Progenitor cell of endocrine pancreas (in vitro differentiated cells): ENCODE data around the gene MTMR12. TPM values are rescaled to one million over a fixed set of nuclear protein-coding genes. Genes with fewer than 3 reads are reported as not detected.

Experiments used
- DNase-seq: peaks from one replicate; pipeline ENCODE4 v3.0.0; 2021; ENCODE audit warnings: low spot score; ENCODE audit not compliant: unreplicated experiment
- H3K27ac Mint-ChIP-seq: 2 replicates; pipeline ENCODE4 v1.8.0; 2021; ENCODE audit warnings: mild to moderate bottlenecking, moderate library complexity, mixed read lengths
- H3K27me3 Mint-ChIP-seq: 2 replicates; pipeline ENCODE4 v1.8.0; 2021; ENCODE audit warnings: mixed read lengths
- H3K36me3 Mint-ChIP-seq: 2 replicates; pipeline ENCODE4 v1.8.0; 2022; ENCODE audit warnings: mixed read lengths; ENCODE audit not compliant: insufficient read depth
- H3K4me1 Mint-ChIP-seq: 2 replicates; pipeline ENCODE4 v1.8.0; 2021; ENCODE audit warnings: low read depth, mixed read lengths
- H3K4me3 Mint-ChIP-seq: 2 replicates; pipeline ENCODE4 v1.8.0; 2021; ENCODE audit warnings: low read depth, mild to moderate bottlenecking, moderate library complexity, mixed read lengths
- H3K9me3 Mint-ChIP-seq: 2 replicates; pipeline ENCODE4 v1.8.0; 2021; ENCODE audit warnings: low read depth, mixed read lengths
- CTCF ChIP-seq: fragments of 200-600 bp; sonication (generic); IDR thresholded peaks from one replicate; pipeline ENCODE4 v1.5.0; 2021; ENCODE audit warnings: antibody characterized with exemption, mild to moderate bottlenecking; ENCODE audit not compliant: unreplicated experiment
- total RNA-seq: library from RNA; stranded (reverse); gene quantifications from 2 replicates; pipeline ENCODE4 v1.2.1, GENCODE V29; 2021

The MTMR12 gene
- total RNA-seq, 1 donor from 2014 or later: 30.6 TPM

GRCh38 chr5:32207355-32207634 lies 105.4 kb downstream of the MTMR12 start:
- Mint-ChIP-seq H3K27me3 (no peaks in the 10 kb centered on the region), H3K4me1 (peaks cover 1% of the 10 kb centered on the region), H3K4me3 (no peak overlapping the region), H3K9me3 (no peaks in the 10 kb centered on the region), H3K27ac (no peak overlapping the region), H3K36me3 (no peaks in the 10 kb centered on the region)
- TF ChIP-seq CTCF: no peak
- DNase-seq: no peak

GRCh38 chr5:32206509-32207354 lies 106.0 kb downstream of the MTMR12 start:
- Mint-ChIP-seq H3K27me3 (no peaks in the 10 kb centered on the region), H3K9me3 (no peaks in the 10 kb centered on the region), H3K4me1 (peaks cover 1% of the 10 kb centered on the region), H3K27ac (no peak overlapping the region), H3K36me3 (no peaks in the 10 kb centered on the region), H3K4me3 (no peak overlapping the region)
- DNase-seq: no peak
- no peak for TF ChIP-seq CTCF

GRCh38 chr5:32206053-32206452 lies 106.7 kb downstream of the MTMR12 start:
- no peak overlapping the region for H3K4me3 Mint-ChIP-seq
- no peak overlapping the region for H3K27ac Mint-ChIP-seq
- H3K27me3 Mint-ChIP-seq: no peaks in the 10 kb centered on the region
- H3K36me3 Mint-ChIP-seq: no peaks in the 10 kb centered on the region
- no peaks in the 10 kb centered on the region for H3K9me3 Mint-ChIP-seq
- no peak for TF ChIP-seq CTCF
- H3K4me1 Mint-ChIP-seq: peaks cover under 1% of the 10 kb centered on the region
- no peak for DNase-seq

GRCh38 chr5:32202394-32202793 lies 110.3 kb downstream of the MTMR12 start:
- Mint-ChIP-seq H3K9me3 (no peaks in the 10 kb centered on the region), H3K4me1 (peaks cover 1% of the 10 kb centered on the region), H3K36me3 (no peaks in the 10 kb centered on the region), H3K27ac (no peak overlapping the region), H3K4me3 (no peak overlapping the region), H3K27me3 (no peaks in the 10 kb centered on the region)
- no peak for DNase-seq
- no peak for TF ChIP-seq CTCF

GRCh38 chr5:32201122-32201753 lies 111.5 kb downstream of the MTMR12 start:
- H3K4me1 Mint-ChIP-seq: peaks cover 1% of the 10 kb centered on the region
- H3K27ac Mint-ChIP-seq: no peak overlapping the region
- H3K4me3 Mint-ChIP-seq: no peak overlapping the region

More at GRCh38 chr5:32201122-32201753, 111.5 kb downstream of the MTMR12 start:
- H3K9me3 Mint-ChIP-seq: no peaks in the 10 kb centered on the region
- H3K36me3 Mint-ChIP-seq: no peaks in the 10 kb centered on the region
- DNase-seq: no peak
- TF ChIP-seq CTCF: no peak
- no peaks in the 10 kb centered on the region for H3K27me3 Mint-ChIP-seq
